GM21786 (cell line): ENCODE data around the gene GLRX5.
"Not testable (repeated sequence)": the region's sequence is repeated elsewhere in the genome, so short reads cannot be mapped to it uniquely, and the experiment has no call there.

Experiments
- ATAC-seq: cut with Tn5 transposase; IDR thresholded peaks from one replicate; pipeline ENCODE4 v1.9.1; 2021; ENCODE audit not compliant: unreplicated experiment

Gene GLRX5

GRCh38 chr14:95549656-95550585, 15.1 kb downstream of the GLRX5 start:
- ATAC-seq = no peak

GRCh38 chr14:95551435-95551834, 16.6 kb downstream of the GLRX5 start:
- ATAC-seq = no peak

- no peak for ATAC-seq
Observed at GRCh38 chr14:95553141-95553540, 18.3 kb downstream of the GLRX5 start.

GRCh38 chr14:95555053-95555452, 20.2 kb downstream of the GLRX5 start:
- ATAC-seq = no peak

GRCh38 chr14:95557291-95557690, 22.4 kb downstream of the GLRX5 start:
- ATAC-seq = no peak

- ATAC-seq = no peak
Observed at GRCh38 chr14:95557832-95558231, 23.0 kb downstream of the GLRX5 start.

GRCh38 chr14:95559203-95559602, 24.4 kb downstream of the GLRX5 start:
- ATAC-seq = no peak

GRCh38 chr14:95561001-95561412, 26.2 kb downstream of the GLRX5 start:
- ATAC-seq = peak; percentile 83

GRCh38 chr14:95562892-95563685, 28.2 kb downstream of the GLRX5 start:
- ATAC-seq = no peak

- ATAC-seq = no peak
Observed at GRCh38 chr14:95564060-95564459, 29.2 kb downstream of the GLRX5 start.

- ATAC-seq = no peak
Observed at GRCh38 chr14:95569440-95569839, 34.6 kb downstream of the GLRX5 start.

GRCh38 chr14:95573313-95573712, 38.5 kb downstream of the GLRX5 start:
- ATAC-seq = no peak

- ATAC-seq = no peak
Observed at GRCh38 chr14:95575840-95576473, 41.1 kb downstream of the GLRX5 start.

- peak; percentile 96 for ATAC-seq
Observed at GRCh38 chr14:95577067-95577800, 42.4 kb downstream of the GLRX5 start.

- no peak for ATAC-seq
Observed at GRCh38 chr14:95577870-95578269, 43.0 kb downstream of the GLRX5 start.

- not testable (repeated sequence) for ATAC-seq
Observed at GRCh38 chr14:95583836-95584617, 49.2 kb downstream of the GLRX5 start.

GRCh38 chr14:95585953-95586620, 51.2 kb downstream of the GLRX5 start:
- ATAC-seq = no peak

GRCh38 chr14:95591182-95591581, 56.3 kb downstream of the GLRX5 start:
- not testable (repeated sequence) for ATAC-seq
